Ishikawa (cell line): ENCODE measurements around the gene C17orf100.

Experiments used
- CEBPB ChIP-seq: IDR thresholded peaks from 2 replicates; pipeline ENCODE4 v1.6.1; 2012
- EGR1 ChIP-seq: IDR thresholded peaks from 2 replicates; pipeline ENCODE4 v1.6.1; 2012
- EP300 ChIP-seq: IDR thresholded peaks from 2 replicates; pipeline ENCODE4 v1.6.1; 2012; ENCODE audit warnings: borderline replicate concordance
- RAD21 ChIP-seq: IDR thresholded peaks from 2 replicates; pipeline ENCODE4 v1.6.1; 2012; ENCODE audit warnings: low read depth
- TAF1 ChIP-seq: IDR thresholded peaks from 2 replicates; pipeline ENCODE4 v1.6.1; 2012; ENCODE audit warnings: low read depth, mild to moderate bottlenecking
- YY1 ChIP-seq: IDR thresholded peaks from 2 replicates; pipeline ENCODE4 v1.6.1; 2012; ENCODE audit warnings: low read depth
- TF ChIP-seq, protein P1 (sequence below): IDR thresholded peaks from 2 replicates; pipeline ENCODE4 v1.6.1; 2012
- TF ChIP-seq, protein P2 (sequence below): IDR thresholded peaks from 2 replicates; pipeline ENCODE4 v1.6.1; 2012
- TF ChIP-seq, protein P3 (sequence below): IDR thresholded peaks from 2 replicates; pipeline ENCODE4 v1.6.1; 2012; ENCODE audit warnings: low read depth, mild to moderate bottlenecking

DNA sequence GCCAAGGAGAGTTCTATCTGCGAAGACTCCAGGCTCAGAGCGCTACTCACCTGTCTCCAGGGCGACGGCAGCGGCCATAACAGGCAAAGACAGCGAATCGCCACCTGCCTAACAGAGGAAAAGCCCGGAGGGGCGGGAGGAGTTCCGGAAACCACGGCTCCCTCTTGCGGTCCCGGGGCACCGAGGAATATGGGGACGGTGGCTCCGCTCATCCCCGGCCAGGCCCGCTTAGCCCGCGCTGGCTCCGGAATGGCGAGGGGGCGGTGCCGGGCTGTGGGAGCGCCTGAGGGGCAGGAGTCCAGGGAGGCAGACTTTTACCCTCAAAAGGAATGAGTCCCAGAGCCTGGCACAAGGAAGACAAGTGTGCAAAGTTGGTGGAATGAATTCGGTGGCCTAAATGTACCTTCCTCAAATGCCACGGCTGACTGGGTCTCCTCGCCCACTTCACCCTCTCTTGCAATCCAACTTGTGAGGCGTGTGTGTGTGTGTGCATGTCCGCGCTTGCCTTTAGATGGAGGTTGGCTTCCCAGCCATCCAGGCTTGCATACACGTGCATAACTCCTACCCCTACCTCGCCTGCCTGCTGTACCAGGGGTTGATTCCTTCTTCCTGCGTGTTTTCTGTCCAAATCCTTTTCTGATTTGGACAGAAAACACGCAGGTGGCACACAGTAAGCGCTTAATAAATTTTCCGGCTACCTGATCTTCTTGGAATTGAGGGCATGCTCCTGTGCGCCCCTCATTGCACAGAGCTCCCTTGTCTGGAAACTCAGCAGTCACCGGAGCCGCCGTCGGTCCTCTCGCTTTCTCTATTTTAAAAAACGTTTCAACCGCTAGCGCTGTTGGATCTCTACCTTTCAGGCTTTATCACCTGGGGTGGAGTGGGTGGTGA is 3.5 kb downstream of the C17orf100 start:
- TF ChIP-seq, protein P1, sequence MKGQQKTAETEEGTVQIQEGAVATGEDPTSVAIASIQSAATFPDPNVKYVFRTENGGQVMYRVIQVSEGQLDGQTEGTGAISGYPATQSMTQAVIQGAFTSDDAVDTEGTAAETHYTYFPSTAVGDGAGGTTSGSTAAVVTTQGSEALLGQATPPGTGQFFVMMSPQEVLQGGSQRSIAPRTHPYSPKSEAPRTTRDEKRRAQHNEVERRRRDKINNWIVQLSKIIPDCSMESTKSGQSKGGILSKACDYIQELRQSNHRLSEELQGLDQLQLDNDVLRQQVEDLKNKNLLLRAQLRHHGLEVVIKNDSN, result no peak
- TF ChIP-seq, protein P2, sequence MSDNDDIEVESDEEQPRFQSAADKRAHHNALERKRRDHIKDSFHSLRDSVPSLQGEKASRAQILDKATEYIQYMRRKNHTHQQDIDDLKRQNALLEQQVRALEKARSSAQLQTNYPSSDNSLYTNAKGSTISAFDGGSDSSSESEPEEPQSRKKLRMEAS, result no peak
- no peak for TF ChIP-seq YY1
- no peak for TF ChIP-seq RAD21
- TF ChIP-seq, protein P3, sequence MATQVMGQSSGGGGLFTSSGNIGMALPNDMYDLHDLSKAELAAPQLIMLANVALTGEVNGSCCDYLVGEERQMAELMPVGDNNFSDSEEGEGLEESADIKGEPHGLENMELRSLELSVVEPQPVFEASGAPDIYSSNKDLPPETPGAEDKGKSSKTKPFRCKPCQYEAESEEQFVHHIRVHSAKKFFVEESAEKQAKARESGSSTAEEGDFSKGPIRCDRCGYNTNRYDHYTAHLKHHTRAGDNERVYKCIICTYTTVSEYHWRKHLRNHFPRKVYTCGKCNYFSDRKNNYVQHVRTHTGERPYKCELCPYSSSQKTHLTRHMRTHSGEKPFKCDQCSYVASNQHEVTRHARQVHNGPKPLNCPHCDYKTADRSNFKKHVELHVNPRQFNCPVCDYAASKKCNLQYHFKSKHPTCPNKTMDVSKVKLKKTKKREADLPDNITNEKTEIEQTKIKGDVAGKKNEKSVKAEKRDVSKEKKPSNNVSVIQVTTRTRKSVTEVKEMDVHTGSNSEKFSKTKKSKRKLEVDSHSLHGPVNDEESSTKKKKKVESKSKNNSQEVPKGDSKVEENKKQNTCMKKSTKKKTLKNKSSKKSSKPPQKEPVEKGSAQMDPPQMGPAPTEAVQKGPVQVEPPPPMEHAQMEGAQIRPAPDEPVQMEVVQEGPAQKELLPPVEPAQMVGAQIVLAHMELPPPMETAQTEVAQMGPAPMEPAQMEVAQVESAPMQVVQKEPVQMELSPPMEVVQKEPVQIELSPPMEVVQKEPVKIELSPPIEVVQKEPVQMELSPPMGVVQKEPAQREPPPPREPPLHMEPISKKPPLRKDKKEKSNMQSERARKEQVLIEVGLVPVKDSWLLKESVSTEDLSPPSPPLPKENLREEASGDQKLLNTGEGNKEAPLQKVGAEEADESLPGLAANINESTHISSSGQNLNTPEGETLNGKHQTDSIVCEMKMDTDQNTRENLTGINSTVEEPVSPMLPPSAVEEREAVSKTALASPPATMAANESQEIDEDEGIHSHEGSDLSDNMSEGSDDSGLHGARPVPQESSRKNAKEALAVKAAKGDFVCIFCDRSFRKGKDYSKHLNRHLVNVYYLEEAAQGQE, result no peak
- TF ChIP-seq EGR1, result no peak
- no peak for TF ChIP-seq EP300
- no peak for TF ChIP-seq TAF1
- no peak for TF ChIP-seq CEBPB
